Stimulated activated CD4-positive, alpha-beta T cell treated with anti-CD3 and anti-CD28 coated beads, TNF-alpha, amount 100 ng/mL, for 1 hour (primary cell): ENCODE results near the gene CNTROB.
A peak's percentile ranks its signal among the peaks of the same experiment; 100 is the strongest.
"Not testable (repeated sequence)": the region's sequence is repeated elsewhere in the genome, so short reads cannot be mapped to it uniquely, and the experiment has no call there.

Source experiments
- DNase-seq, 3 donors: peaks; one replicate each; pipeline ENCODE4 v3.0.0-alpha.2; 2020; ENCODE audit warnings: low read depth in 3 of 3, low spot score in 1 of 3

The CNTROB gene

GRCh38 chr17:7944326-7944725 lies 12.3 kb downstream of the CNTROB start:
- no peak for DNase-seq

- no peak for DNase-seq
Observed at GRCh38 chr17:7945651-7946050, 13.6 kb downstream of the CNTROB start.

- DNase-seq, result no peak
Observed at GRCh38 chr17:7946441-7946840, 14.4 kb downstream of the CNTROB start.

- no peak for DNase-seq
Observed at GRCh38 chr17:7947651-7948050, 15.6 kb downstream of the CNTROB start.

GRCh38 chr17:7950578-7950977 lies 18.6 kb downstream of the CNTROB start:
- no peak for DNase-seq

- peak in 1 of 3 donors; percentile 13 for DNase-seq
Observed at GRCh38 chr17:7951143-7951792, 19.3 kb downstream of the CNTROB start.

GRCh38 chr17:7953266-7953665 lies 21.3 kb downstream of the CNTROB start:
- not testable (repeated sequence) for DNase-seq

GRCh38 chr17:7955414-7956227 lies 23.6 kb downstream of the CNTROB start:
- no peak for DNase-seq

- no peak for DNase-seq
Observed at GRCh38 chr17:7956228-7956965, 24.4 kb downstream of the CNTROB start.

- no peak for DNase-seq
Observed at GRCh38 chr17:7959503-7960253, 27.7 kb downstream of the CNTROB start.

- DNase-seq, result no peak
Observed at GRCh38 chr17:7961421-7961820, 29.4 kb downstream of the CNTROB start.

- no peak for DNase-seq
Observed at GRCh38 chr17:7967751-7968150, 35.7 kb downstream of the CNTROB start.

GRCh38 chr17:7969433-7969832 lies 37.4 kb downstream of the CNTROB start:
- no peak for DNase-seq

- no peak for DNase-seq
Observed at GRCh38 chr17:7971651-7972050, 39.6 kb downstream of the CNTROB start.

GRCh38 chr17:7972131-7972785 lies 40.3 kb downstream of the CNTROB start:
- DNase-seq, result no peak

GRCh38 chr17:7974638-7975131 lies 42.7 kb downstream of the CNTROB start:
- DNase-seq, result no peak

- DNase-seq, result no peak
Observed at GRCh38 chr17:7977039-7977438, 45.0 kb downstream of the CNTROB start.

- no peak for DNase-seq
Observed at GRCh38 chr17:7977805-7978204, 45.8 kb downstream of the CNTROB start.

GRCh38 chr17:7982173-7982572 lies 50.2 kb downstream of the CNTROB start:
- no peak for DNase-seq

- DNase-seq, result no peak
Observed at GRCh38 chr17:7982666-7983065, 50.7 kb downstream of the CNTROB start.

GRCh38 chr17:7984904-7985303 lies 52.9 kb downstream of the CNTROB start:
- no peak for DNase-seq
